Esophagus muscularis mucosa (tissue), 4 donors: ENCODE measurements around the gene NUDT16L1. TPM values are rescaled to one million over a fixed set of nuclear protein-coding genes. Genes with fewer than 3 reads are reported as not detected.

Experiments
- DNase-seq: peaks from one replicate; pipeline ENCODE4 v3.0.0-alpha.2; 2017; ENCODE audit errors: extremely low spot score
- H3K27ac ChIP-seq, 4 donors: fragments of 200-600 bp; sonication (generic); replicated peaks in 1 of 4; 1 replicate in 3 of 4; 2 replicates in 1 of 4; pipeline ENCODE4 v1.5.1; 2016 to 2019; ENCODE audit warnings: mild to moderate bottlenecking in 1 of 4
- H3K27me3 ChIP-seq, 4 donors: fragments of 200-600 bp; sonication (generic); one replicate each; pipeline versions ENCODE4 v1.5.1 to v1.6.0; 2016 to 2019
- H3K36me3 ChIP-seq, 4 donors: fragments of 200-600 bp; sonication (generic); one replicate each; pipeline ENCODE4 v1.5.1; 2016 to 2019
- H3K4me1 ChIP-seq, 4 donors: fragments of 200-600 bp; sonication (generic); one replicate each; pipeline ENCODE4 v1.5.1; 2016 to 2019
- H3K4me3 ChIP-seq, 4 donors: fragments of 200-600 bp; sonication (generic); 1 replicate in 2 of 4; 2 replicates in 2 of 4; pipeline ENCODE4 v1.5.1; 2016 to 2019; ENCODE audit warnings: mild to moderate bottlenecking in 4 of 4, moderate library complexity in 1 of 4
- H3K9me3 ChIP-seq, 4 donors: fragments of 200-600 bp; sonication (generic); 1 replicate in 3 of 4; 2 replicates in 1 of 4; pipeline ENCODE4 v1.5.1; 2016 to 2019
- CTCF ChIP-seq, 3 experiments: fragments of 200-600 bp in 2 of 3; fragments of 450-650 bp in 1 of 3; sonication (generic) in 2 of 3; IDR thresholded peaks; one replicate each; pipeline ENCODE4 v1.5.1; 2017 to 2019; ENCODE audit warnings: antibody characterized with exemption in 3 of 3, mild to moderate bottlenecking in 2 of 3, moderate library complexity in 1 of 3
- EP300 ChIP-seq: sonication (generic); formaldehyde crosslinking; IDR thresholded peaks from one replicate; pipeline ENCODE4 v1.6.1; 2017; ENCODE audit warnings: antibody characterized with exemption
- POLR2A ChIP-seq: fragments of 450-650 bp; IDR thresholded peaks from one replicate; pipeline ENCODE4 v1.6.1; 2017; ENCODE audit warnings: antibody characterized with exemption, moderate library complexity, mild to moderate bottlenecking, low read depth
- POLR2AphosphoS5 ChIP-seq, 2 donors: sonication (generic); formaldehyde crosslinking; IDR thresholded peaks; one replicate each; pipeline ENCODE4 v1.6.1; 2017; ENCODE audit warnings: antibody characterized with exemption in 2 of 2
- WGBS: methylation state at CpG from one replicate; pipeline ENCODE4 v1.1.5; 2018; 5-methylcytosine and 5-hydroxymethylcytosine counted together
- intact Hi-C: fragments of 100-400 bp; cut with DNase I; formaldehyde crosslinking; loops from one replicate; pipeline ENCODE4 v1.15.1; 2023
- small RNA-seq, 3 donors: library from RNA; depleted of rRNA; stranded (forward); fragments of <200 nt; gene quantifications; one replicate each; pipeline ENCODE3, GENCODE V24; 2016
- total RNA-seq, 4 donors: library from RNA; depleted of rRNA; stranded (reverse); fragments of >200 nt; gene quantifications; one replicate each; pipeline versions ENCODE4 v1.1.0 to v1.2.1, GENCODE V29; 2016

The NUDT16L1 gene
- total RNA-seq, 4 donors from 2014 or later: 18.1 to 33.9 (median 24.6) TPM

- WGBS: 75% methylated on average over 6 of the region's 13 CpGs
- DNase-seq: no peak
- Histone ChIP-seq H3K27me3 (no peaks in the 10 kb centered on the region), H3K9me3 (no peaks in the 10 kb centered on the region), H3K27ac (no peak overlapping the region), H3K4me1 (peaks cover 7 to 27% (median 19%) of the 10 kb centered on the region in 4 donors), H3K36me3 (peaks cover 1 to 13% (median 10%) of the 10 kb centered on the region in 4 donors), H3K4me3 (no peak overlapping the region)
- no peak for TF ChIP-seq EP300
- TF ChIP-seq CTCF (IDR thresholded peaks at IDR 0.05): no peak
- no peak for TF ChIP-seq POLR2AphosphoS5 (IDR thresholded peaks at IDR 0.05)
- intact Hi-C loops: no loop called here
Measured at GRCh38 chr16:4744555-4745273, 51.4 kb downstream of the NUDT16L1 start.

GRCh38 chr16:4745274-4745569 is 51.9 kb downstream of the NUDT16L1 start:
- no peak for DNase-seq
- intact Hi-C loops: no loop called here
- Histone ChIP-seq H3K27me3 (no peaks in the 10 kb centered on the region), H3K4me1 (peaks cover 7 to 27% (median 19%) of the 10 kb centered on the region in 4 donors), H3K9me3 (no peaks in the 10 kb centered on the region), H3K4me3 (no peak overlapping the region), H3K27ac (no peak overlapping the region), H3K36me3 (peaks cover 6 to 18% (median 15%) of the 10 kb centered on the region in 4 donors)
- TF ChIP-seq POLR2A: no peak
- TF ChIP-seq CTCF (IDR thresholded peaks at IDR 0.05): no peak
- TF ChIP-seq POLR2AphosphoS5 (IDR thresholded peaks at IDR 0.05): no peak
- TF ChIP-seq EP300: no peak
- 91% methylated on average over 3 of the region's 3 CpGs for WGBS

Small RNAs within 50 kb of the gene (small RNA-seq; reads per million reads assigned to genes)
- 0 reads per million in 3 donors for gene MIR6769A

Other genes with a start within 250 kb of the NUDT16L1 start
- gene NMRAL1, start 218.9 kb upstream of the NUDT16L1 start, total RNA-seq: 10 to 100 TPM; 29.1 to 50.0 (median 45.3) TPM
- gene HMOX2, start 217.2 kb upstream of the NUDT16L1 start, total RNA-seq: 10 to 100 TPM; 26.6 to 45.9 (median 44.7) TPM
- gene CDIP1, start 154.8 kb upstream of the NUDT16L1 start, total RNA-seq: 10 to 100 TPM; 18.3 to 33.4 (median 28.3) TPM
- not detected for gene C16orf96, start 137.2 kb upstream of the NUDT16L1 start, total RNA-seq
- gene UBALD1, start 78.7 kb upstream of the NUDT16L1 start, total RNA-seq: 10 to 100 TPM; 11.2 to 34.6 (median 17.9) TPM
- gene MGRN1, start 68.7 kb upstream of the NUDT16L1 start, total RNA-seq: 10 to 100 TPM; 40.3 to 75.6 (median 48.5) TPM
- gene ANKS3, start 40.7 kb downstream of the NUDT16L1 start, total RNA-seq: 10 to 100 TPM; 17.0 to 29.0 (median 24.7) TPM
- 1 to 10 TPM in 2 of 4 donors, under 1 TPM in 2; 0.42 to 1.7 (median 0.94) TPM for gene DNAAF8, start 41.0 kb downstream of the NUDT16L1 start, total RNA-seq
- 10 to 100 TPM in 2 of 4 donors, 1 to 10 TPM in 2; 7.5 to 19.4 (median 13.9) TPM for gene ZNF500, start 73.6 kb downstream of the NUDT16L1 start, total RNA-seq
- 1 to 10 TPM in 1 of 4 donors, not detected in 3; 1.7 TPM for gene SEPTIN12, start 94.8 kb downstream of the NUDT16L1 start, total RNA-seq
- not detected for gene SMIM22, start 101.8 kb downstream of the NUDT16L1 start, total RNA-seq
- gene ROGDI, start 109.1 kb downstream of the NUDT16L1 start, total RNA-seq: 10 to 100 TPM; 43.2 to 97.2 (median 77.6) TPM
- gene GLYR1, start 153.7 kb downstream of the NUDT16L1 start, total RNA-seq: 100 to 1,000 TPM in 2 of 4 donors, 10 to 100 TPM in 2; 81.8 to 111 (median 98.8) TPM
- gene UBN1, start 153.9 kb downstream of the NUDT16L1 start, total RNA-seq: 10 to 100 TPM; 21.0 to 48.2 (median 41.1) TPM
- gene PPL, start 243.6 kb downstream of the NUDT16L1 start, total RNA-seq: 10 to 100 TPM; 36.3 to 78.4 (median 57.4) TPM